H9 (cell line): ENCODE results near the gene COG3. TPM values are rescaled to one million over a fixed set of nuclear protein-coding genes. Genes with fewer than 3 reads are reported as not detected.
A peak's percentile ranks its signal among the peaks of the same experiment; 100 is the strongest.

Experiments used
- DNase-seq: peaks from one replicate; pipeline ENCODE4 v3.0.0-alpha.2; 2017
- H2AFZ ChIP-seq: one replicate; pipeline ENCODE4 v1.6.1; 2013; ENCODE audit warnings: mild to moderate bottlenecking, low read length, control low read depth, moderate library complexity
- H2AK5ac ChIP-seq: 2 replicates; pipeline ENCODE4 v1.6.1; 2013; ENCODE audit warnings: low read length, control low read depth, mixed read lengths; ENCODE audit not compliant: insufficient read length
- H2BK120ac ChIP-seq: one replicate; pipeline ENCODE4 v1.6.1; 2013; ENCODE audit warnings: low read depth, mild to moderate bottlenecking, low read length, control low read depth, inconsistent platforms; ENCODE audit not compliant: poor library complexity, severe bottlenecking
- H2BK12ac ChIP-seq: 2 replicates; pipeline ENCODE4 v1.6.1; 2013; ENCODE audit warnings: low read length, control low read depth, mixed read lengths, low read depth; ENCODE audit not compliant: insufficient read length
- H2BK15ac ChIP-seq: 2 replicates; pipeline ENCODE4 v1.6.1; 2013; ENCODE audit warnings: low read depth, low read length, control low read depth
- H2BK20ac ChIP-seq: one replicate; pipeline ENCODE4 v1.6.1; 2013; ENCODE audit warnings: low read depth, mild to moderate bottlenecking, low read length, control low read depth, inconsistent platforms; ENCODE audit not compliant: poor library complexity, severe bottlenecking
- H2BK5ac ChIP-seq: 2 replicates; pipeline ENCODE4 v1.6.1; 2013; ENCODE audit warnings: low read length, control low read depth, mixed read lengths; ENCODE audit not compliant: insufficient read length
- H3K14ac ChIP-seq: 2 replicates; pipeline ENCODE4 v1.6.1; 2013; ENCODE audit warnings: low read length, control low read depth; ENCODE audit not compliant: insufficient read depth
- H3K18ac ChIP-seq: 2 replicates; pipeline ENCODE4 v1.6.1; 2013; ENCODE audit warnings: low read depth, mild to moderate bottlenecking, mixed read lengths, low read length, control low read depth; ENCODE audit not compliant: insufficient read length
- H3K23ac ChIP-seq: 2 replicates; pipeline ENCODE4 v1.6.1; 2013; ENCODE audit warnings: low read length, control low read depth, mixed read lengths, low read depth; ENCODE audit not compliant: insufficient read length
- H3K23me2 ChIP-seq: 2 replicates; pipeline ENCODE4 v1.6.1; 2013; ENCODE audit warnings: low read depth, mild to moderate bottlenecking, mixed read lengths, low read length, control low read depth; ENCODE audit not compliant: insufficient read length, poor library complexity, severe bottlenecking
- H3K27ac ChIP-seq: 2 replicates; pipeline ENCODE4 v1.5.1; 2013; ENCODE audit warnings: low read length, control low read depth, mixed read lengths, low read depth; ENCODE audit not compliant: insufficient read length
- H3K27me3 ChIP-seq: 2 replicates; pipeline ENCODE4 v1.6.1; 2013; ENCODE audit warnings: low read length, control low read depth, inconsistent platforms; ENCODE audit not compliant: insufficient read depth
- H3K4ac ChIP-seq: 2 replicates; pipeline ENCODE4 v1.6.1; 2013; ENCODE audit warnings: low read depth, mild to moderate bottlenecking, control low read depth, inconsistent platforms, low read length, moderate library complexity
- H3K4me1 ChIP-seq: 2 replicates; pipeline ENCODE4 v1.6.1; 2013; ENCODE audit warnings: low read length, control low read depth, inconsistent platforms; ENCODE audit not compliant: insufficient read depth
- H3K4me2 ChIP-seq: 2 replicates; pipeline ENCODE4 v1.6.1; 2013; ENCODE audit warnings: low read length, control low read depth, mixed read lengths; ENCODE audit not compliant: insufficient read length, insufficient read depth
- H3K56ac ChIP-seq: 2 replicates; pipeline ENCODE4 v1.6.1; 2013; ENCODE audit warnings: low read depth, mild to moderate bottlenecking, mixed read lengths, low read length, control low read depth; ENCODE audit not compliant: insufficient read length
- H3K79me1 ChIP-seq: 2 replicates; pipeline ENCODE4 v1.6.1; 2013; ENCODE audit warnings: low read depth, mild to moderate bottlenecking, moderate library complexity, low read length, control low read depth, inconsistent platforms; ENCODE audit not compliant: insufficient read depth, poor library complexity, severe bottlenecking
- H3K79me2 ChIP-seq: 2 replicates; pipeline ENCODE4 v1.6.1; 2013; ENCODE audit warnings: low read length, control low read depth, inconsistent platforms; ENCODE audit not compliant: insufficient read depth
- H3K9ac ChIP-seq: 2 replicates; pipeline ENCODE4 v1.6.1; 2013; ENCODE audit warnings: low read length, control low read depth, mixed read lengths; ENCODE audit not compliant: insufficient read length; ENCODE audit errors: extremely low read depth
- H3K9me3 ChIP-seq: one replicate; pipeline ENCODE4 v1.6.1; 2013; ENCODE audit warnings: low read depth, low read length, inconsistent platforms; ENCODE audit not compliant: control insufficient read depth
- H3T11ph ChIP-seq: one replicate; pipeline ENCODE4 v1.6.1; 2013; ENCODE audit warnings: mild to moderate bottlenecking, low read length, control low read depth, inconsistent platforms
- H4K20me1 ChIP-seq: one replicate; pipeline ENCODE4 v1.6.1; 2013; ENCODE audit not compliant: control insufficient read depth, insufficient read length, insufficient read depth
- H4K5ac ChIP-seq: 2 replicates; pipeline ENCODE4 v1.6.1; 2013; ENCODE audit warnings: low read depth, mild to moderate bottlenecking, mixed read lengths, low read length, control low read depth; ENCODE audit not compliant: insufficient read length
- H4K8ac ChIP-seq: replicated peaks from 2 replicates; pipeline ENCODE4 v1.6.1; 2013; ENCODE audit warnings: low read length, control low read depth, mixed read lengths, low read depth; ENCODE audit not compliant: insufficient read length
- H4K91ac ChIP-seq: 2 replicates; pipeline ENCODE4 v1.6.1; 2013; ENCODE audit warnings: low read depth, mild to moderate bottlenecking, moderate library complexity, mixed read lengths, low read length, control low read depth; ENCODE audit not compliant: insufficient read length
- H3K27ac Mint-ChIP-seq, 3 experiments: 2 replicates in 2 of 3; 3 replicates in 1 of 3; pipeline ENCODE4 v1.8.0; 2020 to 2021; ENCODE audit warnings: mixed read lengths in 3 of 3, mild to moderate bottlenecking in 1 of 3, moderate library complexity in 1 of 3
- H3K27me3 Mint-ChIP-seq: 2 replicates; pipeline ENCODE4 v1.8.0; 2021; ENCODE audit warnings: low read depth, mild to moderate bottlenecking, moderate library complexity, mixed read lengths
- H3K36me3 Mint-ChIP-seq, 3 experiments: 2 replicates in 2 of 3; 3 replicates in 1 of 3; pipeline ENCODE4 v1.8.0; 2020 to 2021; ENCODE audit warnings: low read depth in 3 of 3, mixed read lengths in 3 of 3; ENCODE audit not compliant: insufficient read depth in 1 of 3
- H3K4me1 Mint-ChIP-seq, 2 experiments: 2 replicates each; pipeline ENCODE4 v1.8.0; 2020; ENCODE audit warnings: mixed read lengths in 2 of 2
- H3K4me3 Mint-ChIP-seq, 2 experiments: 2 replicates in 1 of 2; 3 replicates in 1 of 2; pipeline ENCODE4 v1.8.0; 2020 to 2021; ENCODE audit warnings: mild to moderate bottlenecking in 2 of 2, mixed read lengths in 2 of 2, moderate library complexity in 1 of 2
- H3K9me3 Mint-ChIP-seq, 2 experiments: 2 replicates in 1 of 2; 3 replicates in 1 of 2; pipeline ENCODE4 v1.8.0; 2020; ENCODE audit warnings: mild to moderate bottlenecking in 2 of 2, mixed read lengths in 2 of 2, moderate library complexity in 1 of 2
- WGBS: extraction: QIAGEN DNeasy Blood & Tissue Kit; methylation state at CpG from one replicate; pipeline ENCODE4 v1.1.7; 2013; ENCODE audit warnings: missing lambda C conversion rate, low lambda C conversion rate, mixed read lengths; ENCODE audit not compliant: insufficient read length; ENCODE audit errors: extremely low coverage; 5-methylcytosine and 5-hydroxymethylcytosine counted together
- total RNA-seq: library from RNA; stranded (reverse); gene quantifications from 2 replicates; pipeline ENCODE4 v1.2.1, GENCODE V29; 2021
- TF ChIP-seq, protein P1 (sequence below): fragments of 200-600 bp; sonication (generic); conservative IDR thresholded peaks from 3 replicates; pipeline ENCODE4 v1.8.0; 2021; ENCODE audit warnings: antibody characterized with exemption, mild to moderate bottlenecking

COG3 gene
- total RNA-seq, 1 experiment from 2014 or later: 16.5 TPM

DNA sequence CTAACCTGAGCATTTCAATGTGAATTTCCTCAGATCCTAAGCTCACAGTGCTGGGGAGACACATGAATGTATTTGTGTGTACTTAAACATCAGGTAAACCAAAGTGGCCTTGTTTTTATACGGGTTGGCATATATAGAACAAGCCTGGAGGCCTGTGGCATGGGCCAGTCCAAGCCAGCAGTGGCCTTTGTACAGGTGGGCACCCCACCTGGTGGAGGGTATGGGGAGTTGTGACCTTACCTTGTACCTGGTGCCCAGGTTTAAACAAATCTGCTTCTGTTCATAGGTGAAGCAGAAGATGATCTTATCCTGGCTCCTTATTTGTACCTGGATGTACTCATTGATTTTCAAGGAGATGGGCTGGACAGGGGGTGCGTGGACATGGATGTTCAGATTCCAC lies 79.8 kb downstream of the COG3 start:
- no peak overlapping the region for H2BK5ac ChIP-seq
- H3K36me3 Mint-ChIP-seq: no peaks in the 10 kb centered on the region
- no peak overlapping the region for H3K56ac ChIP-seq
- H3K4ac ChIP-seq: no peak overlapping the region
- no peak overlapping the region for H3K9ac ChIP-seq
- H3K27me3 ChIP-seq: no peaks in the 10 kb centered on the region
- H4K91ac ChIP-seq: no peak overlapping the region
- no peak overlapping the region for H3K23ac ChIP-seq
- H3T11ph ChIP-seq: no peak overlapping the region
- H3K9me3 Mint-ChIP-seq: no peaks in the 10 kb centered on the region; a peak in 1 of 5 replicates
- no peak overlapping the region for H3K14ac ChIP-seq
- no peaks in the 10 kb centered on the region for H3K4me1 ChIP-seq
- H4K8ac ChIP-seq: no peak overlapping the region
- no peak overlapping the region for H2BK120ac ChIP-seq
- DNase-seq: no peak
- TF ChIP-seq, protein P1, sequence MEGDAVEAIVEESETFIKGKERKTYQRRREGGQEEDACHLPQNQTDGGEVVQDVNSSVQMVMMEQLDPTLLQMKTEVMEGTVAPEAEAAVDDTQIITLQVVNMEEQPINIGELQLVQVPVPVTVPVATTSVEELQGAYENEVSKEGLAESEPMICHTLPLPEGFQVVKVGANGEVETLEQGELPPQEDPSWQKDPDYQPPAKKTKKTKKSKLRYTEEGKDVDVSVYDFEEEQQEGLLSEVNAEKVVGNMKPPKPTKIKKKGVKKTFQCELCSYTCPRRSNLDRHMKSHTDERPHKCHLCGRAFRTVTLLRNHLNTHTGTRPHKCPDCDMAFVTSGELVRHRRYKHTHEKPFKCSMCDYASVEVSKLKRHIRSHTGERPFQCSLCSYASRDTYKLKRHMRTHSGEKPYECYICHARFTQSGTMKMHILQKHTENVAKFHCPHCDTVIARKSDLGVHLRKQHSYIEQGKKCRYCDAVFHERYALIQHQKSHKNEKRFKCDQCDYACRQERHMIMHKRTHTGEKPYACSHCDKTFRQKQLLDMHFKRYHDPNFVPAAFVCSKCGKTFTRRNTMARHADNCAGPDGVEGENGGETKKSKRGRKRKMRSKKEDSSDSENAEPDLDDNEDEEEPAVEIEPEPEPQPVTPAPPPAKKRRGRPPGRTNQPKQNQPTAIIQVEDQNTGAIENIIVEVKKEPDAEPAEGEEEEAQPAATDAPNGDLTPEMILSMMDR: peak; percentile 42; the same call in 1 of the 3 replicates
- H2BK12ac ChIP-seq: no peak overlapping the region
- H3K79me2 ChIP-seq: no peaks in the 10 kb centered on the region
- H2BK20ac ChIP-seq: no peak overlapping the region
- H3K23me2 ChIP-seq: no peaks in the 10 kb centered on the region
- H2AFZ ChIP-seq: no peak overlapping the region
- H3K4me3 Mint-ChIP-seq: no peak overlapping the region
- no peak overlapping the region for H4K5ac ChIP-seq
- no peak overlapping the region for H3K27ac ChIP-seq
- H3K27ac Mint-ChIP-seq: no peak overlapping the region
- H2BK15ac ChIP-seq: no peak overlapping the region
- no peak overlapping the region for H3K18ac ChIP-seq
- H4K20me1 ChIP-seq: no peaks in the 10 kb centered on the region
- WGBS: no CpG with 5 or more reads among the region's 2 CpGs
- H3K4me1 Mint-ChIP-seq: no peaks in the 10 kb centered on the region
- no peaks in the 10 kb centered on the region for H3K79me1 ChIP-seq
- H3K9me3 ChIP-seq: no peaks in the 10 kb centered on the region
- no peak overlapping the region for H3K4me2 ChIP-seq
- no peaks in the 10 kb centered on the region for H3K27me3 Mint-ChIP-seq
- H2AK5ac ChIP-seq: no peak overlapping the region
